SK-N-SH treated with all-trans-retinoic acid at 6 μM for 48 hours (cell line): ENCODE data around the gene ZC3H8.

Source experiments
- ATAC-seq: fragments of 200-7000 bp; cut with Tn5 transposase; 3 replicates; pipeline ENCODE4 v1.9.1; 2020; ENCODE audit warnings: mild to moderate bottlenecking, moderate library complexity
- ARNTL ChIP-seq: fragments of 450-650 bp; formaldehyde crosslinking; IDR thresholded peaks from 2 replicates; pipeline ENCODE4 v1.5.0; 2020; ENCODE audit warnings: low read depth, mild to moderate bottlenecking, moderate library complexity, borderline replicate concordance
- BACH2 ChIP-seq: fragments of 250-450 bp; sonication (Bioruptor Pico); IDR thresholded peaks from 2 replicates; pipeline ENCODE4 v1.9.0; 2021; ENCODE audit warnings: mild to moderate bottlenecking, borderline replicate concordance
- CREB5 ChIP-seq: fragments of 250-450 bp; sonication (Bioruptor Pico); IDR thresholded peaks from 2 replicates; pipeline ENCODE4 v1.5.1; 2020; ENCODE audit warnings: low read depth, mild to moderate bottlenecking, moderate library complexity
- CSDC2 ChIP-seq: fragments of 250-450 bp; sonication (Bioruptor Pico); IDR thresholded peaks from 2 replicates; pipeline ENCODE4 v1.5.0; 2020; ENCODE audit warnings: mild to moderate bottlenecking, moderate library complexity
- ESRRG ChIP-seq: fragments of 250-450 bp; sonication (Bioruptor Pico); IDR thresholded peaks from 2 replicates; pipeline ENCODE4 v1.6.1; 2021; ENCODE audit warnings: mild to moderate bottlenecking
- GLIS3 ChIP-seq: fragments of 250-450 bp; sonication (Bioruptor Pico); IDR thresholded peaks from 2 replicates; pipeline ENCODE4 v1.5.0; 2020; ENCODE audit warnings: mild to moderate bottlenecking, moderate library complexity
- ISL1 ChIP-seq: fragments of 250-450 bp; sonication (Bioruptor Pico); IDR thresholded peaks from 2 replicates; pipeline ENCODE4 v2.1.2; 2022; ENCODE audit warnings: mild to moderate bottlenecking, moderate library complexity
- OSR1 ChIP-seq: fragments of 250-450 bp; sonication (Bioruptor Pico); IDR thresholded peaks from 2 replicates; pipeline ENCODE4 v1.8.0; 2022; ENCODE audit warnings: moderate library complexity, mild to moderate bottlenecking, inconsistent platforms
- PATZ1 ChIP-seq: fragments of 250-450 bp; sonication (Bioruptor Pico); IDR thresholded peaks from 2 replicates; pipeline ENCODE4 v1.8.0; 2020; ENCODE audit warnings: mild to moderate bottlenecking, moderate library complexity, borderline replicate concordance
- POU6F1 ChIP-seq: fragments of 250-450 bp; sonication (Bioruptor Pico); IDR thresholded peaks from 2 replicates; pipeline ENCODE4 v1.8.0; 2021; ENCODE audit warnings: low read depth, mild to moderate bottlenecking, moderate library complexity, borderline replicate concordance
- RARB ChIP-seq: fragments of 250-450 bp; sonication (Bioruptor Pico); IDR thresholded peaks from 2 replicates; pipeline ENCODE4 v1.8.0; 2021; ENCODE audit warnings: mild to moderate bottlenecking, moderate library complexity
- SNAI2 ChIP-seq: fragments of 250-450 bp; sonication (Bioruptor Pico); IDR thresholded peaks from 2 replicates; pipeline ENCODE4 v1.5.0; 2020; ENCODE audit warnings: mild to moderate bottlenecking, moderate library complexity
- TCF4 ChIP-seq: fragments of 250-450 bp; sonication (Bioruptor Pico); IDR thresholded peaks from 2 replicates; pipeline ENCODE4 v1.8.0; 2021; ENCODE audit warnings: mild to moderate bottlenecking, moderate library complexity, borderline replicate concordance
- TOX ChIP-seq: fragments of 250-450 bp; sonication (Bioruptor Pico); IDR thresholded peaks from 2 replicates; pipeline ENCODE4 v1.8.0; 2021; ENCODE audit warnings: mild to moderate bottlenecking, moderate library complexity, borderline replicate concordance
- TSHZ2 ChIP-seq: fragments of 250-450 bp; sonication (Bioruptor Pico); IDR thresholded peaks from 2 replicates; pipeline ENCODE4 v1.5.0; 2020; ENCODE audit warnings: mild to moderate bottlenecking, moderate library complexity
- ZFP3 ChIP-seq: fragments of 250-450 bp; sonication (Bioruptor Pico); IDR thresholded peaks from 2 replicates; pipeline ENCODE4 v1.5.0; 2020; ENCODE audit warnings: mild to moderate bottlenecking, moderate library complexity
- ZFP30 ChIP-seq: fragments of 450-650 bp; formaldehyde crosslinking; IDR thresholded peaks from 2 replicates; pipeline ENCODE4 v1.5.0; 2022; ENCODE audit warnings: mild to moderate bottlenecking, moderate library complexity
- ZNF565 ChIP-seq: fragments of 450-650 bp; formaldehyde crosslinking; conservative IDR thresholded peaks from 2 replicates; pipeline ENCODE4 v1.5.0; 2020; ENCODE audit warnings: low read depth, mild to moderate bottlenecking, moderate library complexity
- ZNF70 ChIP-seq: fragments of 450-650 bp; formaldehyde crosslinking; IDR thresholded peaks from 2 replicates; pipeline ENCODE4 v1.5.0; 2020; ENCODE audit warnings: mild to moderate bottlenecking, moderate library complexity
- ZNF8 ChIP-seq: fragments of 450-650 bp; formaldehyde crosslinking; IDR thresholded peaks from 2 replicates; pipeline ENCODE4 v1.5.0; 2020; ENCODE audit warnings: mild to moderate bottlenecking, moderate library complexity

The ZC3H8 gene

GRCh38 chr2:112181571-112182290 lies 73.1 kb downstream of the ZC3H8 start:
- TF ChIP-seq POU6F1 (CRISPR knock-in tag) = no peak
- no peak for TF ChIP-seq ESRRG (CRISPR knock-in tag)
- no peak for TF ChIP-seq CREB5
- no peak for TF ChIP-seq TCF4 (CRISPR knock-in tag)
- no peak for TF ChIP-seq SNAI2 (CRISPR knock-in tag)
- TF ChIP-seq RARB (CRISPR knock-in tag) = no peak
- no peak for TF ChIP-seq ZNF8 (CRISPR knock-in tag)
- TF ChIP-seq OSR1 (CRISPR knock-in tag) = no peak
- TF ChIP-seq ZFP30 (CRISPR knock-in tag) = no peak
- TF ChIP-seq GLIS3 (CRISPR knock-in tag) = no peak
- TF ChIP-seq CSDC2 (CRISPR knock-in tag) = no peak
- TF ChIP-seq TOX (CRISPR knock-in tag) = no peak
- no peak for TF ChIP-seq TSHZ2 (CRISPR knock-in tag)
- no peak for TF ChIP-seq ZNF565 (CRISPR knock-in tag)
- no peak for TF ChIP-seq ISL1 (CRISPR knock-in tag)
- no peak for TF ChIP-seq BACH2 (CRISPR knock-in tag)
- TF ChIP-seq ARNTL (CRISPR knock-in tag) = no peak
- TF ChIP-seq ZFP3 (CRISPR knock-in tag) = no peak
- TF ChIP-seq PATZ1 = no peak
- TF ChIP-seq ZNF70 (CRISPR knock-in tag) = no peak
- no peak for ATAC-seq

- no peak for ATAC-seq
These were observed 78.8 kb downstream of the ZC3H8 start for GRCh38 chr2:112175958-112176573.

More at GRCh38 chr2:112175958-112176573, 78.8 kb downstream of the ZC3H8 start:
- TF ChIP-seq TSHZ2 (CRISPR knock-in tag) = no peak
- TF ChIP-seq, all 23 proteins: peak for 0
